Neural progenitor cell (in vitro differentiated cells): ENCODE data around the gene MUC21. TPM values are rescaled to one million over a fixed set of nuclear protein-coding genes. Genes with fewer than 3 reads are reported as not detected.

Source experiments
- DNase-seq: peaks from one replicate; pipeline ENCODE4 v3.0.0-alpha.2; 2016; ENCODE audit warnings: low spot score
- H2AFZ ChIP-seq: fragments of 200-600 bp; sonication (generic); replicated peaks from 2 replicates; pipeline ENCODE4 v1.6.1; 2016; ENCODE audit warnings: antibody characterized with exemption
- H3F3A ChIP-seq: fragments of 200-600 bp; sonication (generic); 2 replicates; pipeline ENCODE4 v1.6.1; 2016; ENCODE audit warnings: antibody characterized with exemption, low read depth
- H3K27ac ChIP-seq: fragments of 200-600 bp; sonication (generic); 2 replicates; pipeline ENCODE4 v1.5.1; 2016; ENCODE audit warnings: mild to moderate bottlenecking
- H3K27me3 ChIP-seq: fragments of 200-600 bp; sonication (generic); 2 replicates; pipeline ENCODE4 v1.6.1; 2016; ENCODE audit warnings: mild to moderate bottlenecking, moderate library complexity
- H3K36me3 ChIP-seq: fragments of 200-600 bp; sonication (generic); 2 replicates; pipeline ENCODE4 v1.5.1; 2016
- H3K4me1 ChIP-seq: fragments of 200-600 bp; sonication (generic); 2 replicates; pipeline ENCODE4 v1.6.1; 2016; ENCODE audit warnings: mixed run types
- H3K4me2 ChIP-seq: fragments of 200-600 bp; sonication (generic); 2 replicates; pipeline ENCODE4 v1.6.1; 2016
- H3K4me3 ChIP-seq: fragments of 200-600 bp; sonication (generic); 2 replicates; pipeline ENCODE4 v1.5.1; 2016
- H3K79me2 ChIP-seq: fragments of 200-600 bp; sonication (generic); 2 replicates; pipeline ENCODE4 v1.6.1; 2016; ENCODE audit warnings: low read depth
- H3K9ac ChIP-seq: fragments of 200-600 bp; sonication (generic); 2 replicates; pipeline ENCODE4 v1.6.1; 2016
- H3K9me3 ChIP-seq: fragments of 200-600 bp; sonication (generic); 2 replicates; pipeline ENCODE4 v1.5.1; 2016; ENCODE audit warnings: low read depth
- H4K20me1 ChIP-seq: fragments of 200-600 bp; sonication (generic); 2 replicates; pipeline ENCODE4 v1.6.1; 2016; ENCODE audit warnings: low read depth
- H3K27ac Mint-ChIP-seq: 3 replicates; pipeline ENCODE4 v1.8.0; 2021; ENCODE audit warnings: mixed read lengths
- H3K27me3 Mint-ChIP-seq: 2 replicates; pipeline ENCODE4 v1.8.0; 2022; ENCODE audit warnings: low read depth, mild to moderate bottlenecking, inconsistent platforms, moderate library complexity, mixed read lengths; ENCODE audit not compliant: insufficient read depth
- H3K36me3 Mint-ChIP-seq: 3 replicates; pipeline ENCODE4 v1.8.0; 2021; ENCODE audit warnings: mixed read lengths
- H3K4me1 Mint-ChIP-seq: 3 replicates; pipeline ENCODE4 v1.8.0; 2021; ENCODE audit warnings: mixed read lengths
- H3K4me3 Mint-ChIP-seq: 3 replicates; pipeline ENCODE4 v1.8.0; 2021; ENCODE audit warnings: mild to moderate bottlenecking, moderate library complexity, mixed read lengths
- H3K9me3 Mint-ChIP-seq: 3 replicates; pipeline ENCODE4 v1.8.0; 2020; ENCODE audit warnings: mixed read lengths
- CTCF ChIP-seq: fragments of 200-600 bp; sonication (generic); IDR thresholded peaks from 2 replicates; pipeline ENCODE4 v1.5.1; 2017; ENCODE audit warnings: antibody characterized with exemption, mild to moderate bottlenecking
- EZH2 ChIP-seq: fragments of 200-600 bp; sonication (generic); IDR thresholded peaks from 2 replicates; pipeline ENCODE4 v1.6.1; 2017; ENCODE audit warnings: antibody characterized with exemption, mild to moderate bottlenecking, moderate library complexity
- EZH2phosphoT487 ChIP-seq: fragments of 200-600 bp; sonication (generic); IDR thresholded peaks from 2 replicates; pipeline ENCODE4 v1.6.1; 2017; ENCODE audit warnings: antibody characterized with exemption
- total RNA-seq: library from RNA; depleted of rRNA; stranded (reverse); fragments of >200 nt; gene quantifications from 2 replicates; pipeline ENCODE4 v1.2.3, GENCODE V29; 2015; ENCODE audit warnings: low replicate concordance

Gene MUC21
- total RNA-seq, 1 donor from 2014 or later: not detected

GRCh38 chr6:31037169-31037568 is 53.7 kb downstream of the MUC21 start:
- Mint-ChIP-seq H3K36me3 (no peaks in the 10 kb centered on the region), H3K27ac (no peak overlapping the region), H3K27me3 (peaks cover 14% of the 10 kb centered on the region), H3K4me3 (no peak overlapping the region), H3K4me1 (no peaks in the 10 kb centered on the region), H3K9me3 (no peaks in the 10 kb centered on the region)
- no peak overlapping the region for H3K4me2 ChIP-seq
- TF ChIP-seq EZH2phosphoT487 (no peak), EZH2 (no peak), CTCF (no peak)
- no peak overlapping the region for H3K9ac ChIP-seq
- peaks cover 3% of the 10 kb centered on the region for H3K4me1 ChIP-seq
- H3K27me3 ChIP-seq: no peaks in the 10 kb centered on the region
- H3K36me3 ChIP-seq: no peaks in the 10 kb centered on the region
- H3K27ac ChIP-seq: no peak overlapping the region
- H3K79me2 ChIP-seq: no peaks in the 10 kb centered on the region
- no peak for DNase-seq
- no peaks in the 10 kb centered on the region for H3F3A ChIP-seq
- no peaks in the 10 kb centered on the region for H3K9me3 ChIP-seq
- no peak overlapping the region for H2AFZ ChIP-seq
- no peak overlapping the region for H3K4me3 ChIP-seq
- H4K20me1 ChIP-seq: no peaks in the 10 kb centered on the region

GRCh38 chr6:31037682-31038081 is 54.2 kb downstream of the MUC21 start:
- TF ChIP-seq EZH2 (no peak), CTCF (no peak), EZH2phosphoT487 (no peak)
- H3K36me3 ChIP-seq: no peaks in the 10 kb centered on the region
- Mint-ChIP-seq H3K4me3 (no peak overlapping the region), H3K27ac (no peak overlapping the region), H3K9me3 (no peaks in the 10 kb centered on the region), H3K36me3 (no peaks in the 10 kb centered on the region), H3K27me3 (peaks cover 14% of the 10 kb centered on the region), H3K4me1 (peaks cover under 1% of the 10 kb centered on the region)
- DNase-seq: no peak
- no peaks in the 10 kb centered on the region for H4K20me1 ChIP-seq
- no peaks in the 10 kb centered on the region for H3K9me3 ChIP-seq
- H3K9ac ChIP-seq: no peak overlapping the region
- no peak overlapping the region for H3K27ac ChIP-seq
- H3K4me2 ChIP-seq: no peak overlapping the region
- no peaks in the 10 kb centered on the region for H3F3A ChIP-seq
- H3K4me1 ChIP-seq: peaks cover 3% of the 10 kb centered on the region
- H3K27me3 ChIP-seq: no peaks in the 10 kb centered on the region
- H3K4me3 ChIP-seq: no peak overlapping the region
- H2AFZ ChIP-seq: no peak overlapping the region
- no peaks in the 10 kb centered on the region for H3K79me2 ChIP-seq

- no peak overlapping the region for H3K4me3 Mint-ChIP-seq
- Histone ChIP-seq H3K9ac (no peak overlapping the region), H3K79me2 (no peaks in the 10 kb centered on the region), H2AFZ (no peak overlapping the region), H3K27me3 (no peaks in the 10 kb centered on the region), H3K4me1 (peaks cover 3% of the 10 kb centered on the region), H3K4me2 (no peak overlapping the region), H4K20me1 (no peaks in the 10 kb centered on the region), H3F3A (peaks cover 2% of the 10 kb centered on the region), H3K27ac (no peak overlapping the region), H3K9me3 (no peaks in the 10 kb centered on the region), H3K36me3 (no peaks in the 10 kb centered on the region), H3K4me3 (no peak overlapping the region)
- no peak for DNase-seq
- peaks cover 3% of the 10 kb centered on the region for H3K4me1 Mint-ChIP-seq
- H3K36me3 Mint-ChIP-seq: no peaks in the 10 kb centered on the region
- TF ChIP-seq CTCF (no peak), EZH2 (no peak), EZH2phosphoT487 (no peak)
- no peaks in the 10 kb centered on the region for H3K9me3 Mint-ChIP-seq
- H3K27ac Mint-ChIP-seq: no peak overlapping the region
- H3K27me3 Mint-ChIP-seq: peaks cover 12% of the 10 kb centered on the region
Measured at GRCh38 chr6:31038559-31038958, 55.0 kb downstream of the MUC21 start.

Other genes with a start within 250 kb of the MUC21 start
- gene FLOT1, start 241.0 kb upstream of the MUC21 start, total RNA-seq: 80.3 and 96.9 TPM in 2 replicates
- gene IER3, start 239.2 kb upstream of the MUC21 start, total RNA-seq: 2.0 and 7.1 TPM in 2 replicates
- gene DDR1, start 99.2 kb upstream of the MUC21 start, total RNA-seq: 85.3 and 234 TPM in 2 replicates
- 29.2 and 50.0 TPM in 2 replicates for gene GTF2H4, start 75.5 kb upstream of the MUC21 start, total RNA-seq
- gene VARS2, start 69.5 kb upstream of the MUC21 start, total RNA-seq: 21.5 and 64.6 TPM in 2 replicates
- not detected in 2 replicates for gene SFTA2, start 51.5 kb upstream of the MUC21 start, total RNA-seq
- gene MUCL3, start 42.7 kb upstream of the MUC21 start, total RNA-seq: 0.03 TPM in 1 of 2 replicates, not detected in the other
- 0.03 TPM in 1 of 2 replicates, not detected in the other for gene MUC22, start 26.8 kb downstream of the MUC21 start, total RNA-seq
- not detected in 2 replicates for gene C6orf15, start 128.9 kb downstream of the MUC21 start, total RNA-seq
- gene PSORS1C1, start 131.1 kb downstream of the MUC21 start, total RNA-seq: not detected in 2 replicates
- not detected in 2 replicates for gene CDSN, start 136.7 kb downstream of the MUC21 start, total RNA-seq
- gene PSORS1C2, start 155.3 kb downstream of the MUC21 start, total RNA-seq: not detected in 2 replicates
- gene CCHCR1, start 174.1 kb downstream of the MUC21 start, total RNA-seq: 23.2 and 54.9 TPM in 2 replicates
- gene TCF19, start 174.9 kb downstream of the MUC21 start, total RNA-seq: 6.2 and 9.5 TPM in 2 replicates
- gene POU5F1, start 187.0 kb downstream of the MUC21 start, total RNA-seq: 17.2 and 17.4 TPM in 2 replicates